Mucosa of descending colon (tissue), 3 donors: Measurements from ENCODE around the gene CLCNKB. TPM values are rescaled to one million over a fixed set of nuclear protein-coding genes. Genes with fewer than 3 reads are reported as not detected.
"Not testable (repeated sequence)": the region's sequence is repeated elsewhere in the genome, so short reads cannot be mapped to it uniquely, and the experiment has no call there.

ENCODE experiments used
- ATAC-seq: fragments of 200-7000 bp; cut with Tn5 transposase; one replicate; pipeline ENCODE4 v1.9.1; 2020; ENCODE audit warnings: mild to moderate bottlenecking, moderate library complexity
- DNase-seq, 3 donors: peaks; one replicate each; pipeline ENCODE4 v3.0.0-alpha.2; 2020
- H3K36me3 ChIP-seq: fragments of 200-600 bp; one replicate; pipeline ENCODE4 v1.8.0; 2021; ENCODE audit warnings: low read depth, mild to moderate bottlenecking
- H3K4me1 ChIP-seq: fragments of 200-600 bp; one replicate; pipeline ENCODE4 v1.8.0; 2021; ENCODE audit warnings: low read depth, mild to moderate bottlenecking
- H3K4me3 ChIP-seq: fragments of 200-600 bp; one replicate; pipeline ENCODE4 v1.8.0; 2021; ENCODE audit warnings: mild to moderate bottlenecking
- H3K9me3 ChIP-seq: fragments of 200-600 bp; one replicate; pipeline ENCODE4 v1.8.0; 2021; ENCODE audit warnings: mild to moderate bottlenecking
- intact Hi-C, 2 donors: fragments of 100-400 bp; cut with DNase I in 1 of 2; cut with micrococcal nuclease in 1 of 2; formaldehyde crosslinking; loops; one replicate each; pipeline versions ENCODE4 v1.11.0 to v1.11.1; 2022; cut with DNase I, micrococcal nuclease
- total RNA-seq, 3 donors: library from RNA; stranded (reverse); fragmentation: NEBNext Ultra II Directional in 2 of 3; extraction: Animal tissue kit (Norgen Biotek cat#: 25700) in 2 of 3; gene quantifications; one replicate each; pipeline versions ENCODE4 v1.2.1 to v1.2.4, GENCODE V29; 2021 to 2023
- TF ChIP-seq, protein P1 (sequence below): fragments of 200-600 bp; IDR thresholded peaks from one replicate; pipeline ENCODE4 v1.8.0; 2022; ENCODE audit warnings: antibody characterized with exemption, mild to moderate bottlenecking
- donor health status: DM: no; HTN: no; CAD: no; lungs with moderate emphysema.
- donor health status: DM: no; HTN: no; CAD: no.
- donor health status: DM: no; HTN: yes; CAD: no.

CLCNKB gene
- total RNA-seq, 3 donors from 2014 or later, result 1.2 TPM; not detected in 2

DNA sequence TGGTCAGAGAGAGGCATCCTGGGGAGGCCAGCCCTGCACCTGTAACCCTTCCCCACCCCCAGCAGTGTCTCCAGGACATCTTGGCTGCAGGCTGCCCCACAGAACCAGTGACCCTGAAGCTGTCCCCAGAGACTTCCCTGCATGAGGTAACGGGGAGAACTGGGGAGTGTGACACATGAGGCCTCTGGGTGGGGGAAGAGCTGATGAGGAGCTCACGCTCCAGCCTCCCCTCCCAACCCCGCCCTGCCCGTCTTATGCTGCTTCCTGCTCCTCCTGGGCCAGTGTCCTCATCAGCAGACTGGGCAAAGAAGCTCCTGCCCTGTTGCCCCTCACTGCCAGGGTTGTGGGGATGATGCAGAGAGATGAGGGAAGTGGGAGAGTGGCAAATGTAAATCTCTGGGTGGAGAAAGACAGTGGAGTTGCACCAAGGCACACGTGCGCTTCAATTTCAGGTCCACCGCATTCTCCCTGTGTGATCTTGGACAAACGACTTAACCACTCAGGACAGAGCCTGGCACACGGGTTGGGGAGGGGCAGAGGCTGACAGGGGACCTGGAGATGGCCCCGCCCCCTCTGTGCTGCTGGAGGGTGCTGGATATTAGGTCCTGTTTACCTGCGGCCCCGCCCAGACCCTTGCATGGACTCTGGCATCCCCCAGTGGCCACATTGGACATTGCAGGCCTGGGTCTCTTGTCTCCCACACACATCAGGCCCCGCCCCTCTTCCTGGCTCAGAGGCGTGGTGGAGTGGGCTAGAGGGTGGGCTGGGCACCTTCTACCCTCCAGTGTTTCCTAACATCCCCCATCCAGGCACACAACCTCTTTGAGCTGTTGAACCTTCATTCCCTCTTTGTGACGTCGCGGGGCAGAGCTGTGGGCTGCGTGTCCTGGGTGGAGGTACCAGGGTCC lies 12.3 kb downstream of the CLCNKB start:
- intact Hi-C loops, result loop anchor here (2.0 to 10.0 kb wide), 2 partner anchors 47 to 51 kb away; partner anchors contain the start of gene SRARP (in 1 of the 2)
- H3K4me3 ChIP-seq, result no peak overlapping the region
- ATAC-seq (peak; percentile 94), DNase-seq (peak; percentile 87 to 95 (median 93))
- no peaks in the 10 kb centered on the region for H3K9me3 ChIP-seq
- H3K4me1 ChIP-seq, result peaks cover 4% of the 10 kb centered on the region
- H3K36me3 ChIP-seq, result no peaks in the 10 kb centered on the region
- TF ChIP-seq, protein P1, sequence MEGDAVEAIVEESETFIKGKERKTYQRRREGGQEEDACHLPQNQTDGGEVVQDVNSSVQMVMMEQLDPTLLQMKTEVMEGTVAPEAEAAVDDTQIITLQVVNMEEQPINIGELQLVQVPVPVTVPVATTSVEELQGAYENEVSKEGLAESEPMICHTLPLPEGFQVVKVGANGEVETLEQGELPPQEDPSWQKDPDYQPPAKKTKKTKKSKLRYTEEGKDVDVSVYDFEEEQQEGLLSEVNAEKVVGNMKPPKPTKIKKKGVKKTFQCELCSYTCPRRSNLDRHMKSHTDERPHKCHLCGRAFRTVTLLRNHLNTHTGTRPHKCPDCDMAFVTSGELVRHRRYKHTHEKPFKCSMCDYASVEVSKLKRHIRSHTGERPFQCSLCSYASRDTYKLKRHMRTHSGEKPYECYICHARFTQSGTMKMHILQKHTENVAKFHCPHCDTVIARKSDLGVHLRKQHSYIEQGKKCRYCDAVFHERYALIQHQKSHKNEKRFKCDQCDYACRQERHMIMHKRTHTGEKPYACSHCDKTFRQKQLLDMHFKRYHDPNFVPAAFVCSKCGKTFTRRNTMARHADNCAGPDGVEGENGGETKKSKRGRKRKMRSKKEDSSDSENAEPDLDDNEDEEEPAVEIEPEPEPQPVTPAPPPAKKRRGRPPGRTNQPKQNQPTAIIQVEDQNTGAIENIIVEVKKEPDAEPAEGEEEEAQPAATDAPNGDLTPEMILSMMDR, result peak; percentile 95

DNA sequence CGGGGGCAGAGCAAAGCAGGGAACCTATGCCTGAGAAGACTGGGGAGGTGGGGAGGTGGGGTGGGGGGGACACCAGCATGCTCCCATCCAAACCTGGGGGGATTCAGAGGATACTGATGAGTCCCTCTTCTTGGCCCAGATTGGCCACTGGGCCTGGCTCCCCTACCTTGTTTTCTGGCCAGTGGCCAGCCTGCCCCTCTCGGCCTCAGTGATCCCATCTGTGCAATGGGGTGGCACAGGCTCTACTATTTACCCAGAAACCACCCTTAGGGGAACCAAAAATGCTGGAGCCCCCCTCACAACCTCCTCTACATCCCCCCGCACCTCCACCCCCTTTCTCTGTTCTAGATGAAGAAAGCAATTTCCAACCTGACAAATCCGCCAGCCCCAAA lies 12.9 kb downstream of the CLCNKB start:
- not testable (repeated sequence) for H3K4me1 ChIP-seq, H3K4me3 ChIP-seq, DNase-seq, H3K36me3 ChIP-seq, H3K9me3 ChIP-seq, ATAC-seq
- intact Hi-C loops, result loop anchor here (2.0 to 10.0 kb wide), 2 partner anchors 48 to 52 kb away; partner anchors contain the start of gene SRARP (in 1 of the 2)

GRCh38 chr1:16057314-16057915 lies 13.8 kb downstream of the CLCNKB start:
- H3K4me1 ChIP-seq, H3K9me3 ChIP-seq: not testable (repeated sequence)
- intact Hi-C loops, result loop anchor here (2.0 to 10.0 kb wide), 2 partner anchors 49 to 53 kb away; partner anchors contain the start of gene SRARP (in 1 of the 2)

DNA sequence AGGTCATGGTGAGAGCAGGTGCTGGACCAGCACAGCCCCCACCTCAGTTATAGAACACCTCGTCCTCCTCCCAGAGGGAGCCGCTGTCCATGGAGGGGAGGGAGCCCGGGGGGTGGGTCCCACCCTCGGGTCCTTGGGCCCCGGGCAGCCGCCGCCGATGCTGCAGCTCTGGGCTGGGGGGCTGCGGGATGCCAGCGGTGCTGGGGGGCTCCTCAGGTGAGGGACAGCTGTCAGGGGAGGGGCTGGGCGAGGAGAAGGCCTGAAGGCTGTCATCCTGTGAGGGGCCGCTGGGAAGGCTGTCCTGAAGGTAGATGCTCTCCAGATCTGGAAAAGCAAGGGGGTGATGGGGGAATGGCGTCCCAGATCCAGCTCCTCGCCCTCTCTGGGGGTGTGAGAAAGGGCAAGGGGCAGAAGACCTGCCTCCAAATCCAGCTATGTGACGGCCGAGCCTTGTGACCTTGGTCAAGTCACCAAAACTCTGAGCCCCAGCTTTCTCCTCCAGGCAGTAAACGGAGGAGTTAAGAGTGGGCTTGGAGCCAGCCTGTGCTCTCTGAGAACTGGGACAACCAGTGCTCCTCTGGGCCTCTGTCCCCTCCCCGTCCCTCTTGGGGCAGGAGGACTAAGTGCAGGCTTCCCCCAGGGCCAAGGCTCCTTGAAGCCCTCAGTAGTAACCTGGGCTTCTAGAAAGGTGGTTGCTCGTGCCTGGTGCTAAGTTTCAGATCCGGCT lies 15.0 kb downstream of the CLCNKB start:
- intact Hi-C loops, result loop anchor here in 1 of 2 donors (10.0 kb wide), 1 partner anchor 54 kb away; the partner anchor contains the start of gene SRARP
- H3K36me3 ChIP-seq, ATAC-seq, H3K4me3 ChIP-seq, DNase-seq, H3K9me3 ChIP-seq, H3K4me1 ChIP-seq: not testable (repeated sequence)

More at GRCh38 chr1:16057314-16057915, 13.8 kb downstream of the CLCNKB start:
- not testable (repeated sequence) for DNase-seq, H3K36me3 ChIP-seq, H3K4me3 ChIP-seq, ATAC-seq

- Histone ChIP-seq H3K4me1 (no peaks in the 10 kb centered on the region), H3K9me3 (no peaks in the 10 kb centered on the region), H3K4me3 (no peak overlapping the region), H3K36me3 (no peaks in the 10 kb centered on the region)
- TF ChIP-seq, protein P1, result no peak
- no peak for DNase-seq
- intact Hi-C loops, result no loop called here
- ATAC-seq, result no peak
These were observed 17.7 kb downstream of the CLCNKB start for GRCh38 chr1:16061266-16061665.

- DNase-seq, intact Hi-C loops, ATAC-seq, H3K4me1 ChIP-seq, H3K36me3 ChIP-seq, H3K9me3 ChIP-seq, H3K4me3 ChIP-seq: not testable (repeated sequence)
These were observed 18.6 kb downstream of the CLCNKB start for GRCh38 chr1:16061989-16062686.

GRCh38 chr1:16062687-16063075 lies 19.1 kb downstream of the CLCNKB start:
- H3K36me3 ChIP-seq, H3K4me3 ChIP-seq, intact Hi-C loops, H3K4me1 ChIP-seq, H3K9me3 ChIP-seq, DNase-seq, ATAC-seq: not testable (repeated sequence)
